Activated T-cell treated with anti-CD3 and anti-CD28 coated beads, Interleukin-2, amount 50 U/mL, for 4 hours (primary cell): ENCODE measurements around the gene SETDB2. TPM values are rescaled to one million over a fixed set of nuclear protein-coding genes. Genes with fewer than 3 reads are reported as not detected.

Source experiments
- ATAC-seq, 2 donors: fragments of 200-7000 bp; cut with Tn5 transposase; one replicate each; pipeline ENCODE4 v1.10.0; 2021
- DNase-seq: peaks from one replicate; pipeline ENCODE4 v3.0.0-alpha.2; 2020
- H3K27me3 Mint-ChIP-seq: one replicate; pipeline ENCODE4 v1.8.0; 2021; ENCODE audit warnings: low read depth, mixed read lengths
- H3K36me3 Mint-ChIP-seq: one replicate; pipeline ENCODE4 v1.8.0; 2022; ENCODE audit warnings: mixed read lengths; ENCODE audit not compliant: insufficient read depth
- H3K4me1 Mint-ChIP-seq: one replicate; pipeline ENCODE4 v1.8.0; 2021; ENCODE audit warnings: low read depth, mixed read lengths
- H3K4me3 Mint-ChIP-seq: one replicate; pipeline ENCODE4 v1.8.0; 2021; ENCODE audit warnings: mild to moderate bottlenecking, moderate library complexity, mixed read lengths
- H3K9me3 Mint-ChIP-seq: one replicate; pipeline ENCODE4 v1.8.0; 2021; ENCODE audit warnings: mixed read lengths
- total RNA-seq, 3 donors: library from RNA; stranded (reverse); gene quantifications; one replicate each; pipeline ENCODE4 v1.2.1, GENCODE V29; 2021

SETDB2 gene
- total RNA-seq, 3 donors from 2014 or later = 7.8 to 10.0 (median 9.6) TPM

DNA sequence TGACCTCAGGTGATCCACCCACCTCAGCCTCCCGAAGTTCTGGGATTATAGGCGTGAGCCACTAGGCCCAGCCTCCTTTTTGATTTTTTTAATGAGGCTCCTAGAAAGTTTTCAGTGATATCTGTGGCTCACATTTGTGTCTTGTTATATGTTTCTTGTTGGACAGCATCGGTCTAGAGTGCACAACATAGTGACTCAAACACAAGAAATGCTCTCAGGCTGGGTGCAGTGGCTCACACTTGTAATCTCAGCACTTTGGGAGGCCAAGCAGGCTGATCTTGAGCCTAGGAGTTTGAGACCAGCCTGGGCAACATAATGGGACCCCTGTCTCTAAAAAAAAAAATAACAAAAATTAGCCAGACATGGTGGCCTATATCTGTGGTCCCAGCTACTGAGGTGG, 59.9 kb downstream of the SETDB2 start:
- peaks cover 33% of the 10 kb centered on the region for H3K36me3 Mint-ChIP-seq
- no peaks in the 10 kb centered on the region for H3K9me3 Mint-ChIP-seq
- no peak for DNase-seq
- no peaks in the 10 kb centered on the region for H3K27me3 Mint-ChIP-seq
- no peak for ATAC-seq
- H3K4me1 Mint-ChIP-seq = peaks cover 36% of the 10 kb centered on the region
- no peak overlapping the region for H3K4me3 Mint-ChIP-seq

- Mint-ChIP-seq H3K4me1 (peaks cover 12% of the 10 kb centered on the region), H3K4me3 (no peak overlapping the region), H3K27me3 (no peaks in the 10 kb centered on the region), H3K36me3 (peaks cover 38% of the 10 kb centered on the region), H3K9me3 (no peaks in the 10 kb centered on the region)
- no peak for DNase-seq
- no peak for ATAC-seq
These were observed 68.5 kb downstream of the SETDB2 start for GRCh38 chr13:49512578-49512977.

GRCh38 chr13:49516467-49516866, 72.4 kb downstream of the SETDB2 start:
- Mint-ChIP-seq H3K4me1 (peaks cover 2% of the 10 kb centered on the region), H3K27me3 (no peaks in the 10 kb centered on the region), H3K9me3 (no peaks in the 10 kb centered on the region), H3K36me3 (peaks cover 41% of the 10 kb centered on the region), H3K4me3 (no peak overlapping the region)
- DNase-seq (no peak), ATAC-seq (no peak)

DNA sequence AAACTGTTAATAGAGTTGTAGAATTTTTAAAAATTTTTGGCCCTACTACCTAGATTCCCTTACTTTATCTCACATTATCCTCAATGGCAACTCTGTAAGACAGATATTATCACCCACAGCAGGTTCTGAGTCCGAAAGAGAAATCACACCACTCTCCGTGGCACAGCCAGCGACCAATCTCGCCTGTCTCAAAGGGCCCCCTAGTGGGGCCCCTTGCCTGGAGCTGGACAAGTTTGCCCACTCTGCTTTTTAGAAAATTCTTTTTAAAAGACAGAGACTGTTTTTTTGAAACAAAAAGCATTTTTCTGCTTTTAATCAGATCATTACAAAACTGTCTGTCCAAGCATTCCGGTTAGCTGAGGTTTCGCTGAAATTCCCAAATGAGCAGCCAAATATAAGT, 73.4 kb downstream of the SETDB2 start:
- no peak overlapping the region for H3K4me3 Mint-ChIP-seq
- H3K36me3 Mint-ChIP-seq = peaks cover 43% of the 10 kb centered on the region
- H3K4me1 Mint-ChIP-seq = no peaks in the 10 kb centered on the region
- DNase-seq (no peak), ATAC-seq (no peak)
- no peaks in the 10 kb centered on the region for H3K27me3 Mint-ChIP-seq
- no peaks in the 10 kb centered on the region for H3K9me3 Mint-ChIP-seq

DNA sequence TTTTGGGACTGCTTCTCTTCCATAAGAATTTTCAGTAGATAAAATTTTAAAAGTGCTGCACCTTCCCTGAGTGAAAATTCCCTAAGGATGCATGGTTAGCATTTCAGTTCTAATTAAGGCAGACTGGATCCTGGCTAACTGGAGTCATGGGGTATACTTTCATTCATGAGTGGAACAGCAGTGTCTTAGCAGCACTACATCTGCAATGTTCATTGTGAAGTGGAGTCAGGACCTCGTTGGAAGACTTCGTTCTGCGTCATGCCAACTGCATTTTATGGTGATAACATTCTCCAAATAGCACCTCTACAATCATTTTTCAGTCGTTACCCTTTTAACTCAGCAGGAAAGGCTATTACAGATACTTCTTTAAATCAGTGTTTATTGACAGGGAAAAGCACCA, 77.2 kb downstream of the SETDB2 start:
- peaks cover 30% of the 10 kb centered on the region for H3K36me3 Mint-ChIP-seq
- H3K9me3 Mint-ChIP-seq = no peaks in the 10 kb centered on the region
- H3K4me1 Mint-ChIP-seq = peaks cover 6% of the 10 kb centered on the region
- ATAC-seq = no peak
- H3K27me3 Mint-ChIP-seq = no peaks in the 10 kb centered on the region
- H3K4me3 Mint-ChIP-seq = no peak overlapping the region
- DNase-seq = no peak

DNA sequence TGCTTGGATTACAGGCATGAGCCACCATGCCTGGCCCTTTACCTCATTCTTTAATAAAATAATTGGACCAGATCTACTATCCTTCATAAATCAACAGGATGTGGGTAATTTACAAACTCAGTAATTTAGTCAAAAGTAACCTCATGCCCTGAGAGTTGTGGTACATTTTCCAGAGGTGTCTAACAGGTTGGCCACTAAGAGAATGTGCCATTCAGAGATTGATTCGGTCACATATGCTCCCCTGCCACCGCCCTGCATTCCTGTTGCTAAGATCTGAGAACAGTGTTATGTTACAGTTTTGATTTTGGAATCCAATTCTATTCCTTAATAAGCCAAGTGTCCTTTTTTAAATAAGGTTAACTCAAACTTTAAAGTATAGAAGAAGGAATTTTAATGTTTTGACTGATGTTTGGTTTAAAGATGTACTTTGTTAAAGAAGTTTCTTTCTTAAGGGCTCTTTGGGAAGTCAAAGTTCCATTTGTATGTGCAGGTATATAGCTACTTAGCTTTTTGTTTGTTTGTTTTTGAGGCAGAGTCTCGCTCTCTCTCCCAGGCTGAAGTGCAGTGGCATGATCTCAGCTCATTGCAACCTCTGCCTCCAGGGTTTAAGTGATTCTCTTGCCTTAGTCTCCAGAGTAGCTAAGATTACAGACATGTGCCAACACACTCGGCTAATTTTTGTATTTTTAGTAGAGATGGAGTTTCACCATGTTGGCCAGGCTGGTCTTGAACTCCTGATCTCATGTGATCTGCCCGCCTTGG, 80.8 kb downstream of the SETDB2 start:
- H3K9me3 Mint-ChIP-seq = no peaks in the 10 kb centered on the region
- peaks cover 6% of the 10 kb centered on the region for H3K4me1 Mint-ChIP-seq
- DNase-seq (no peak), ATAC-seq (no peak)
- H3K27me3 Mint-ChIP-seq = no peaks in the 10 kb centered on the region
- no peak overlapping the region for H3K4me3 Mint-ChIP-seq
- H3K36me3 Mint-ChIP-seq = peaks cover 29% of the 10 kb centered on the region

GRCh38 chr13:49527123-49527522, 83.0 kb downstream of the SETDB2 start:
- H3K4me3 Mint-ChIP-seq = no peak overlapping the region
- no peaks in the 10 kb centered on the region for H3K9me3 Mint-ChIP-seq
- no peaks in the 10 kb centered on the region for H3K27me3 Mint-ChIP-seq
- no peak for DNase-seq
- peaks cover 29% of the 10 kb centered on the region for H3K36me3 Mint-ChIP-seq
- H3K4me1 Mint-ChIP-seq = peaks cover 8% of the 10 kb centered on the region
- no peak for ATAC-seq

- peaks cover 31% of the 10 kb centered on the region for H3K36me3 Mint-ChIP-seq
- no peak for ATAC-seq
- H3K27me3 Mint-ChIP-seq = no peaks in the 10 kb centered on the region
- peaks cover 12% of the 10 kb centered on the region for H3K4me1 Mint-ChIP-seq
- H3K9me3 Mint-ChIP-seq = no peaks in the 10 kb centered on the region
- no peak for DNase-seq
- H3K4me3 Mint-ChIP-seq = no peak overlapping the region
These were observed 84.1 kb downstream of the SETDB2 start for GRCh38 chr13:49528161-49528560.

DNA sequence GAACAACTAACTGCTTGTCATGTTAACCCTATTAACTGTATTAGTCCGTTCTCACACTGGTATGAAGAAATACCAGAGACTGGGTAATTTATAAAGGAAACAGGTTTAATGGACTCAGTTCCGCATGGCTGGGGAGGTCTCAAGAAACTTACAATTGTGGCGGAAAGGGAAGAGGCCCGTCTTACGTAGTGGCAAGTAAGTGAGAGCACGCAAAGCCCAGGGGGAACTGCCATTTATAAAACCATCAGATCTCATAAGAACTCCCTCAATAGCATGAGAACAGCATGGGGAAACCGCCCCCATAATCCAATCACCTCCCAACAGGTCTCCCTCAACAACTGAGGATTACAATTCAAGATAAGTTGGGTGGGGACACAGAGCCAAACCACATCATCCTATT, 86.4 kb downstream of the SETDB2 start:
- Mint-ChIP-seq H3K27me3 (no peaks in the 10 kb centered on the region), H3K9me3 (no peaks in the 10 kb centered on the region), H3K4me3 (no peak overlapping the region), H3K4me1 (peaks cover 6% of the 10 kb centered on the region), H3K36me3 (peaks cover 40% of the 10 kb centered on the region)
- DNase-seq (no peak), ATAC-seq (no peak)

GRCh38 chr13:49532593-49532992, 88.5 kb downstream of the SETDB2 start:
- Mint-ChIP-seq H3K9me3 (no peaks in the 10 kb centered on the region), H3K4me3 (no peak overlapping the region), H3K27me3 (no peaks in the 10 kb centered on the region), H3K36me3 (peaks cover 36% of the 10 kb centered on the region), H3K4me1 (peaks cover 6% of the 10 kb centered on the region)
- ATAC-seq = no peak
- no peak for DNase-seq

- H3K36me3 Mint-ChIP-seq = peaks cover 36% of the 10 kb centered on the region
- no peak overlapping the region for H3K4me3 Mint-ChIP-seq
- peaks cover 6% of the 10 kb centered on the region for H3K4me1 Mint-ChIP-seq
- no peaks in the 10 kb centered on the region for H3K9me3 Mint-ChIP-seq
- no peak for DNase-seq
- no peaks in the 10 kb centered on the region for H3K27me3 Mint-ChIP-seq
- ATAC-seq = no peak
These were observed 88.9 kb downstream of the SETDB2 start for GRCh38 chr13:49533011-49533410.

GRCh38 chr13:49533591-49534269, 89.7 kb downstream of the SETDB2 start:
- peaks cover 6% of the 10 kb centered on the region for H3K4me1 Mint-ChIP-seq
- no peak overlapping the region for H3K4me3 Mint-ChIP-seq
- DNase-seq = no peak
- H3K27me3 Mint-ChIP-seq = no peaks in the 10 kb centered on the region
- ATAC-seq = no peak
- H3K36me3 Mint-ChIP-seq = peaks cover 29% of the 10 kb centered on the region
- H3K9me3 Mint-ChIP-seq = no peaks in the 10 kb centered on the region

GRCh38 chr13:49536144-49536873, 92.2 kb downstream of the SETDB2 start:
- H3K36me3 Mint-ChIP-seq = peaks cover 25% of the 10 kb centered on the region
- DNase-seq (no peak), ATAC-seq (no peak)
- no peaks in the 10 kb centered on the region for H3K9me3 Mint-ChIP-seq
- no peak overlapping the region for H3K4me3 Mint-ChIP-seq
- H3K4me1 Mint-ChIP-seq = peaks cover 23% of the 10 kb centered on the region
- H3K27me3 Mint-ChIP-seq = no peaks in the 10 kb centered on the region

GRCh38 chr13:49538404-49538803, 94.3 kb downstream of the SETDB2 start:
- DNase-seq (no peak), ATAC-seq (no peak)
- Mint-ChIP-seq H3K9me3 (no peaks in the 10 kb centered on the region), H3K4me3 (no peak overlapping the region), H3K27me3 (no peaks in the 10 kb centered on the region), H3K4me1 (peaks cover 19% of the 10 kb centered on the region), H3K36me3 (peaks cover 22% of the 10 kb centered on the region)
